GM12801 (cell line): ENCODE measurements around the gene ALX4.

Experiments used
- CTCF ChIP-seq: IDR thresholded peaks from one replicate; pipeline ENCODE4 v1.5.1; 2011; ENCODE audit warnings: control low read depth; ENCODE audit not compliant: insufficient read length; ENCODE audit errors: extremely low read depth

Gene ALX4

DNA sequence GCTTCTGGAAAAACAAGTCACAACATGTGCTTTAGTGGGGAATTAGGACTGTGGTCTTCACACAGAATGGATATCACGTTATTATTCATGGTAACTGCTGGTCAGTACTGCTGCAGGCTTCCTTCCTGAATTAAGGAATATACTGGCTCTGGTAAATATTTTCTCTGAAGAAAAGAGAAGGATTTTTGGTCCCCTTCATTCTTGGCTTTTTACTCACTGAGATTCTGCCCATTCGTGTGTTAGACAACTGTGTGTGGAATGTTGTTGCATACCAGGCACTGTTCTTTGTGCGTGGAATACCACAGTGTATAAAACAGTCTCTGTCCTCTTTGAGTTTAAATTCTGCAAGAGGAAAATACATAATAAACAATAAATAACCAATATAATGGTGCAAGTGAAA is 80.3 kb downstream of the ALX4 start:
- no peak for TF ChIP-seq CTCF

DNA sequence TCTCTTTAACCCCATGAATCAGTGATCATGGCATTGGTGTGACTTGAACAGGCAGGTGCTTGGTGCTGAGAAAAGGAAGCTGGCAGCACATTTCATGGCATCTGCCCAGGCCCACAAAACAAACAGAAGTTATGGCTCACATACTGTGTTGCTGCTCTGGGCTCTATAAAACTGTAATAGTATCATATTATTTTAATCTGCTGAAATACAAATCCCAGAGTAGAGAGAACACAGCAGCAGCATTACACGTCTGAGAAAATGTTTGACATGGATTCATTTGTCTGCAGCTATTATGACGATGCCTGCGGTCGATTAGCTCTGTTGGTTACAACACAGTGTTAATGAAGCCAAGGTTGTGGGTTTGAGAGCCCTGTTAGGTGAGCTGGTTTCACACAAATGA is 80.8 kb downstream of the ALX4 start:
- no peak for TF ChIP-seq CTCF

DNA sequence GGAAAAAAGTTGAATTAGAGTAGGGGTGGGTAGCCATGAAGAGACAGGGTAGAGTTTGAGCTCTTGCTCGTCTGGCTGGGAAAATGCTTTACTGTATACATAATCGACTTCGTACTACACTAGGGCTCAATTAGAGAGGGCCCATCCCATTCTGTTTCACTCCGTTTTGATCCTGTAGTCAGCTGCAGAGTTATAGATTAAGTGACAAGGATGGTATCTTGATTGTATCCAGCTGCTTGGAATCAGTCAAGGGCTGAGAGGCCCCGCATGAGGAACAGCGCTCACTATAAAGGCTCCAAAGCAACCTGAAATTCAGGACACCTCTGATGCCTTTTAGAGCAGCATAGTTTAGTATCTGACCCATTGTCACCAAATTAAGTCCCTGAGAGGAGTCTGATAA is 81.6 kb downstream of the ALX4 start:
- no peak for TF ChIP-seq CTCF

- no peak for TF ChIP-seq CTCF
Measured at GRCh38 chr11:44226945-44227344, 83.0 kb downstream of the ALX4 start.

DNA sequence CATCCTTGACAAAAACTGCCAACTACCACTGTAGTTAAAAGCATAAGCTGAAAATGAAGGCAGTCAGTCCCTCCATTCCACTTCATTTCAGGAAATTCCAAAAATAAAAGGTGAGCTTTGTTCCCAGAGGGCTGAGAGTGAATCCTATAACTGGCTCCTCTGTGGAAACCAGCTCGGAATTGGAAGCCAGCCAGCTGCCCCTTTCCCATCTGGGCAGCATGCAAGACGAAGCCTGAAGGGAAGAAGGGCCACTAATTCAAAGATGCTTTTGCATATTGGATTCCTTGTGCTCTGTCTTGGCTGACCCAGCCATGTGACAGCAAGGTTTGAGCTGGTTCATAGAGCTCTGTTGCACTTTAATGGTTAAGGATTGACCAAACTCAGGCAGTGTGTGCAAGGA is 83.4 kb downstream of the ALX4 start:
- no peak for TF ChIP-seq CTCF

DNA sequence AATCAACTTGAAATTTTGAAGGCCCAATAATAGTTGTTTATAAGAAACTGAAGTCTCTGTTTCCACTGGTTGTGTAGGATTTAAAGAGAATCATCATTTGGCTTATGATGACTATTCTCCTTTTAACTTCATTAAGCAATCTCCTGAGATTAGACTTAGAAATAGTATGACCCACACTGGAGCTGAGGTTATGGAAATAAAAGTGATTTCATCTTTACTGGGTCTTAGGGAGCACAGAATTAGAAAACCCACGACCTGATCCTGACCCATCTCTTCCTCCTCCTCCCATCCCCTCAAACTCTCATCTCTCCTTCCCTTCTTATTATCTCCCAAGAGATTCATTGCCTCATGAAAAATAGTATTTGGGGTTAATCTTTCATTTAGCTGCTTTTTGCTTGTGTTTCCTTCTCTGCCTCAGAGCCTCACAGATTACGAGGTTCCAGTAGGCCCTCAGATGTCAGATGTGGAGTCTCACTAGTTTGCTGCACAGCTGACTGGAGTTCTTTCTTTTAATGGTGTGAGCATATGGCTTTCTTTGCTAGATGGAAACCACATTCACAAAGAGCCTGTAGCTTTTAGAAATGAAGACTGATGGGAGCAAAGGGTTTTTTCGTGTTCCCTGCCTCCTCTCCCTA is 85.0 kb downstream of the ALX4 start:
- no peak for TF ChIP-seq CTCF

DNA sequence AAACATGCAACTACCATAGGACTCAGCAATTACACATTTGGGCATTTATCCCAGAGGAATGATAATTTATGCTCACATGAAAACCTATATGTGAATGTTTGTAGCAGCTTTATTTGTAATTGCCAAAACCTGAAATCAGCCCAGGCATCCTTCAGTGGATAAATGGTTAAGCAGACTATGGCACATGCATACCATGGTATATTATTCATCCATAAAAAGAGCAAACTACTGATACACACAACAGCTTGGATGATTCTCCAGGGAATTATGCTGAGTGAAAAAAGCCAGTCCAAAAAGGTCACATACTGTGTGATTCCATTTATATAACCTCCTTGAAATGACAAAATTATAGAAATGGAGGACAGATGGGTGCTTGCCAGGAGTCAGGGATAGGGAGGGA is 86.7 kb downstream of the ALX4 start:
- TF ChIP-seq CTCF = no peak
